ENCODE results near the gene SLC28A1. TPM values are rescaled to one million over a fixed set of nuclear protein-coding genes. Genes with fewer than 3 reads are reported as not detected.

SLC28A1 gene
- total RNA-seq, 4 donors from 2014 or later, result 0.22 to 0.42 TPM; not detected in 2

- peak overlapping the region in 2 of 4 donors; percentile 49 to 66 for H3K27ac ChIP-seq
- 59 to 67% methylated on average over 10 to 12 of the region's 12 CpGs for WGBS, 2 donors
Observed at GRCh38 chr15:84914909-84915605, 30.6 kb downstream of the SLC28A1 start.

GRCh38 chr15:84915606-84915958, 31.1 kb downstream of the SLC28A1 start:
- H3K27ac ChIP-seq, result peak overlapping the region in 2 of 4 donors; percentile 49 to 66
- H3K4me3 ChIP-seq, result no peak overlapping the region
- 46 to 48% methylated on average over 3 of the region's 3 CpGs for WGBS, 2 donors
- no peaks in the 10 kb centered on the region for H3K27me3 ChIP-seq
- TF ChIP-seq CTCF (IDR thresholded peaks at IDR 0.05) (no peak), EP300 (IDR thresholded peaks at IDR 0.05) (no peak), POLR2A (IDR thresholded peaks at IDR 0.05) (no peak)
- no peak for DNase-seq (ENCODE audit: low spot score in 2 of 2)
- no peaks in the 10 kb centered on the region for H3K36me3 ChIP-seq
- H3K9me3 ChIP-seq, result no peaks in the 10 kb centered on the region
- H3K4me1 ChIP-seq, result peaks cover 0 to 43% (median 24%) of the 10 kb centered on the region in 4 donors

More at GRCh38 chr15:84914909-84915605, 30.6 kb downstream of the SLC28A1 start:
- H3K4me1 ChIP-seq, result peaks cover 0 to 48% (median 24%) of the 10 kb centered on the region in 4 donors
- peak; percentile 46 to 65 for DNase-seq (ENCODE audit: low spot score in 2 of 2)
- H3K36me3 ChIP-seq, result no peaks in the 10 kb centered on the region
- H3K4me3 ChIP-seq, result no peak overlapping the region
- H3K27me3 ChIP-seq, result no peaks in the 10 kb centered on the region
- no peak for TF ChIP-seq CTCF (IDR thresholded peaks at IDR 0.05)
- peak in 1 of 2 donors; percentile 24 for TF ChIP-seq EP300 (IDR thresholded peaks at IDR 0.05)
- H3K9me3 ChIP-seq, result no peaks in the 10 kb centered on the region

GRCh38 chr15:84917452-84917851, 33.0 kb downstream of the SLC28A1 start:
- H3K36me3 ChIP-seq, result no peaks in the 10 kb centered on the region
- 80 to 100% methylated on average over 1 of the region's 1 CpG for WGBS, 2 donors
- no peaks in the 10 kb centered on the region for H3K27me3 ChIP-seq
- H3K4me3 ChIP-seq, result no peak overlapping the region
- peaks cover 0 to 24% (median 6%) of the 10 kb centered on the region in 4 donors for H3K4me1 ChIP-seq
- no peaks in the 10 kb centered on the region for H3K9me3 ChIP-seq
- DNase-seq (ENCODE audit: low spot score in 2 of 2), result no peak
- no peak for TF ChIP-seq CTCF (IDR thresholded peaks at IDR 0.05)
- no peak for TF ChIP-seq POLR2A (IDR thresholded peaks at IDR 0.05)
- no peak for TF ChIP-seq EP300 (IDR thresholded peaks at IDR 0.05)
- no peak overlapping the region for H3K27ac ChIP-seq

- 89% methylated on average over 2 of the region's 2 CpGs for WGBS, 2 donors
- Histone ChIP-seq H3K27ac (no peak overlapping the region), H3K36me3 (no peaks in the 10 kb centered on the region)
Observed at GRCh38 chr15:84919106-84919667, 34.7 kb downstream of the SLC28A1 start.

More at GRCh38 chr15:84919106-84919667, 34.7 kb downstream of the SLC28A1 start:
- no peaks in the 10 kb centered on the region for H3K27me3 ChIP-seq
- peaks cover 0 to 20% (median 4%) of the 10 kb centered on the region in 4 donors for H3K4me1 ChIP-seq
- no peak for DNase-seq (ENCODE audit: low spot score in 2 of 2)
- H3K4me3 ChIP-seq, result no peak overlapping the region
- no peak for TF ChIP-seq EP300 (IDR thresholded peaks at IDR 0.05)
- TF ChIP-seq POLR2A (IDR thresholded peaks at IDR 0.05), result no peak
- no peak for TF ChIP-seq CTCF (IDR thresholded peaks at IDR 0.05)
- H3K9me3 ChIP-seq, result no peaks in the 10 kb centered on the region
